ENCODE data around the gene MORC4. TPM values are rescaled to one million over a fixed set of nuclear protein-coding genes. Genes with fewer than 3 reads are reported as not detected.

Gene MORC4
- total and polyA plus RNA-seq, 2 experiments from 2014 or later, result 7.0 to 13.0 TPM

GRCh38 chrX:106897259-106897658 lies 102.8 kb downstream of the MORC4 start:
- no peak overlapping the region for H3K27ac ChIP-seq
- no peaks in the 10 kb centered on the region for H3K36me3 ChIP-seq
- H3K9me3 ChIP-seq (ENCODE audit: low read depth), result no peaks in the 10 kb centered on the region
- no peaks in the 10 kb centered on the region for H3K27me3 ChIP-seq
- H3K4me1 ChIP-seq (ENCODE audit: low read depth), result peaks cover 11% of the 10 kb centered on the region
- no peak for TF ChIP-seq CTCF (IDR thresholded peaks at IDR 0.05; ENCODE audit: low read depth, low read length)
- DNase-seq (ENCODE audit: low read depth in 1 of 2, low spot score in 1 of 2), result peak in 1 of 2 donors; percentile 38
- no peak overlapping the region for H3K4me3 ChIP-seq

GRCh38 chrX:106894978-106895452 lies 105.0 kb downstream of the MORC4 start:
- Histone ChIP-seq H3K4me1 (ENCODE audit: low read depth) (peaks cover 11% of the 10 kb centered on the region), H3K4me3 (no peak overlapping the region), H3K27ac (no peak overlapping the region), H3K9me3 (ENCODE audit: low read depth) (no peaks in the 10 kb centered on the region), H3K27me3 (no peaks in the 10 kb centered on the region), H3K36me3 (no peaks in the 10 kb centered on the region)
- TF ChIP-seq CTCF (IDR thresholded peaks at IDR 0.05; ENCODE audit: low read depth, low read length), result no peak
- DNase-seq (ENCODE audit: low read depth in 1 of 2, low spot score in 1 of 2), result peak in 1 of 2 donors; percentile 72

DNA sequence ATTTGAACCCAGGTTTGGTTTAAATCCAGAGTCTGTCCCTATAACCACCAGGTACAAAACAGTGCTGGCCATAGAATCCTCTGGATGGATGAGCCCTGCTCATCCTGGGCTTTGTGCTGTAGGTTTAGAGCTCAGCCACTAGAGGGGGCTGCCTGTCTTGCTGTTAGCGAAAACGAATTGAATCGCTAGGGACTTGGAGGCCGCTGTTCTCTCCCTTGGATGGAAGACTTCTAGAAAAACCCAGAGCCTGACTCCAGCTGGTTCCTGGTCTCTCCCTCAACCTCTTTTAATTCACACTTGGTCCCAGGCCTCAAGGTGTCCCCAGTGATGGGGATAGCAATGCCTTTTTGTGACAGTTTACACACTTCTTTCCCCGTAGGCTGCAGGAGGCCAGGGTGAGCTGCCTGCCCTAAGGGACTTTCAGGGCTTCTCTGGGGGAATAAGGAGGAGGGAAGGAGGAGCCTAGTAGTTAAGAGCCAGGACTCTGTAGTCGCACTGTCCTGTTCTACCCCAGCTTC lies 105.6 kb downstream of the MORC4 start:
- Histone ChIP-seq H3K9me3 (ENCODE audit: low read depth) (no peaks in the 10 kb centered on the region), H3K4me1 (ENCODE audit: low read depth) (peaks cover 8% of the 10 kb centered on the region), H3K27me3 (no peaks in the 10 kb centered on the region), H3K27ac (no peak overlapping the region), H3K36me3 (no peaks in the 10 kb centered on the region), H3K4me3 (no peak overlapping the region)
- DNase-seq (ENCODE audit: low read depth in 1 of 2, low spot score in 1 of 2), result peak; percentile 81 to 86
- peak; percentile 79 for TF ChIP-seq CTCF (IDR thresholded peaks at IDR 0.05; ENCODE audit: low read depth, low read length)

DNA sequence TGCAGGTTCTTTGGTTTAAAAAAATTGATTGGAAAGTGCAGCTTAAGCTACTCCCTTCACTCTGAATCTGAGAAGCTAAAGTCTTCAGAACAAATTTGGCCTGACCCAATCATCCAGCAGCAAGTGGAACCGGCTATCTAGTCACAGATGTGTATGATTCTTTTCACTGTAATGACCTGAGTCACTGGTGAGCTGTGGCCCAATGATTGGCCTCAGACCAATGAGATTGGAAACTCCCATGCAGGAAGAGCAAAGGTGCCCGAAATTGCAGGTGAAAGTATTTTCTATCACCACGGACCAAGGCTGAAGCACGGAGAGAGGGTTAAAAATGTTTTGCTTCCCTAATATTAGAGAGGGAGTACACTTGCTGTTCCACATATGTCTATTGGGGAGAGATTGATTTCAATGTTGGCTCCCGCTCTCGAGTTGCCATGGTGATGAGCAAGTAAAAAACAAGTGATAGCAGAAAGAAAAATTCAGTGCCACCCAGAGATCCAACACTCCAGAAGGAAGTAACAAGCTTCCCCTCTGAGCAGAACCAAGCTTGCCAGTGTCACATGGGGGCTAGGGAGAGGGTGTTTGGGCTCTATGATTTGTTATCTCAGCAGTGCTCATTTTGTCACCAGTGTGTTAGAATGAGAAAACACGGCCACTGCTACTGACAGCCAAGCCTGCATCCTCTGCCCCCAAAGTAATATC lies 108.1 kb downstream of the MORC4 start:
- no peak for DNase-seq (ENCODE audit: low read depth in 1 of 2, low spot score in 1 of 2)
- Histone ChIP-seq H3K4me1 (ENCODE audit: low read depth) (no peaks in the 10 kb centered on the region), H3K9me3 (ENCODE audit: low read depth) (no peaks in the 10 kb centered on the region), H3K27ac (no peak overlapping the region), H3K27me3 (no peaks in the 10 kb centered on the region), H3K4me3 (no peak overlapping the region), H3K36me3 (no peaks in the 10 kb centered on the region)
- TF ChIP-seq CTCF (IDR thresholded peaks at IDR 0.05; ENCODE audit: low read depth, low read length), result no peak

Other genes starting within 250 kb of the MORC4 start
- 1.7 and 2.1 TPM in 2 replicates for gene TBC1D8B, start 197.5 kb downstream of the MORC4 start, total RNA-seq
- 3.0 and 5.2 TPM in 2 replicates for gene TBC1D8B, start 197.5 kb downstream of the MORC4 start, polyA plus RNA-seq
- 0.21 TPM in 1 of 2 replicates, not detected in the other for gene RIPPLY1, start 96.9 kb downstream of the MORC4 start, total RNA-seq
- 0.55 TPM in 1 of 2 replicates, not detected in the other for gene RIPPLY1, start 96.9 kb downstream of the MORC4 start, polyA plus RNA-seq
- gene CLDN2, start 79.8 kb downstream of the MORC4 start, total RNA-seq, result 0.09 and 0.18 TPM in 2 replicates
- 0.24 and 0.66 TPM in 2 replicates for gene CLDN2, start 79.8 kb downstream of the MORC4 start, polyA plus RNA-seq
- gene RBM41, start 118.6 kb upstream of the MORC4 start, total RNA-seq, result 16.9 and 40.7 TPM in 2 replicates
- 43.2 and 43.5 TPM in 2 replicates for gene RBM41, start 118.6 kb upstream of the MORC4 start, polyA plus RNA-seq
- gene NUP62CL, start 206.2 kb upstream of the MORC4 start, total RNA-seq, result 9.1 and 14.4 TPM in 2 replicates
- gene NUP62CL, start 206.2 kb upstream of the MORC4 start, polyA plus RNA-seq, result 20.5 and 21.1 TPM in 2 replicates
- 0.06 TPM in 1 of 2 replicates, not detected in the other for gene DNAAF6, start 206.4 kb upstream of the MORC4 start, total RNA-seq
- not detected in 2 replicates for gene DNAAF6, start 206.4 kb upstream of the MORC4 start, polyA plus RNA-seq